Prostate gland (tissue), 2 donors: ENCODE measurements around the gene MTMR3.

Experiments used
- POLR2A ChIP-seq: fragments of 450-650 bp; IDR thresholded peaks from one replicate; pipeline ENCODE4 v1.6.1; 2016; ENCODE audit warnings: antibody characterized with exemption, mild to moderate bottlenecking
- TF ChIP-seq, protein P1 (sequence below), 4 experiments: fragments of 200-600 bp in 2 of 4; fragments of 450-650 bp in 2 of 4; sonication (generic) in 2 of 4; IDR thresholded peaks; 1 replicate in 3 of 4; 2 replicates in 1 of 4; pipeline ENCODE4 v1.5.1; 2016 to 2019; ENCODE audit warnings: antibody characterized with exemption in 4 of 4, mild to moderate bottlenecking in 2 of 4, moderate library complexity in 2 of 4

DNA sequence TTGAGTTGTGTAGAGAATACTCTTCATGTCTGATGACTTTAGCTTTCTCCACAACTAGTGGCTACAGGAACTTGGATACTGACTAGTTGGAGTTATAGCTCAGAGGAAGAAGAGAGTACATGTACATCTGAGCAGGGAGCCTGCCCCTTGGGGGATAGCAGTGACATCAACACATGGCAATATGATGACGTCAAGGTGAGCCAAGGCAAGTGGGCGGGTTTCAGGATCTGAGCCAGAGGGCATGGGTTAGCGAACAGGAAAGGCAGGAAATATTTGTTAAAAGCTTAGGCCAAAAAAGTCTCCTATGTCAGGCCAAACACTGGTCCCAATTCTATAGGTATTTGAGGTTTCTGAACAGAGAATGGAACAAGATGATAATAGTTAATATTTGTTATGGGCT is 155.2 kb downstream of the MTMR3 start:
- TF ChIP-seq, protein P1, sequence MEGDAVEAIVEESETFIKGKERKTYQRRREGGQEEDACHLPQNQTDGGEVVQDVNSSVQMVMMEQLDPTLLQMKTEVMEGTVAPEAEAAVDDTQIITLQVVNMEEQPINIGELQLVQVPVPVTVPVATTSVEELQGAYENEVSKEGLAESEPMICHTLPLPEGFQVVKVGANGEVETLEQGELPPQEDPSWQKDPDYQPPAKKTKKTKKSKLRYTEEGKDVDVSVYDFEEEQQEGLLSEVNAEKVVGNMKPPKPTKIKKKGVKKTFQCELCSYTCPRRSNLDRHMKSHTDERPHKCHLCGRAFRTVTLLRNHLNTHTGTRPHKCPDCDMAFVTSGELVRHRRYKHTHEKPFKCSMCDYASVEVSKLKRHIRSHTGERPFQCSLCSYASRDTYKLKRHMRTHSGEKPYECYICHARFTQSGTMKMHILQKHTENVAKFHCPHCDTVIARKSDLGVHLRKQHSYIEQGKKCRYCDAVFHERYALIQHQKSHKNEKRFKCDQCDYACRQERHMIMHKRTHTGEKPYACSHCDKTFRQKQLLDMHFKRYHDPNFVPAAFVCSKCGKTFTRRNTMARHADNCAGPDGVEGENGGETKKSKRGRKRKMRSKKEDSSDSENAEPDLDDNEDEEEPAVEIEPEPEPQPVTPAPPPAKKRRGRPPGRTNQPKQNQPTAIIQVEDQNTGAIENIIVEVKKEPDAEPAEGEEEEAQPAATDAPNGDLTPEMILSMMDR (IDR thresholded peaks at IDR 0.05): no peak
- no peak for TF ChIP-seq POLR2A
